Esophagus muscularis mucosa (tissue), 4 donors: Measurements from ENCODE around the gene DTD1.

Source experiments
- CTCF ChIP-seq, 3 experiments: fragments of 200-600 bp in 2 of 3; fragments of 450-650 bp in 1 of 3; sonication (generic) in 2 of 3; IDR thresholded peaks; one replicate each; pipeline ENCODE4 v1.5.1; 2017 to 2019; ENCODE audit warnings: antibody characterized with exemption in 3 of 3, mild to moderate bottlenecking in 2 of 3, moderate library complexity in 1 of 3
- EP300 ChIP-seq: sonication (generic); formaldehyde crosslinking; IDR thresholded peaks from one replicate; pipeline ENCODE4 v1.6.1; 2017; ENCODE audit warnings: antibody characterized with exemption
- POLR2A ChIP-seq: fragments of 450-650 bp; IDR thresholded peaks from one replicate; pipeline ENCODE4 v1.6.1; 2017; ENCODE audit warnings: antibody characterized with exemption, moderate library complexity, mild to moderate bottlenecking, low read depth
- POLR2AphosphoS5 ChIP-seq, 2 donors: sonication (generic); formaldehyde crosslinking; IDR thresholded peaks; one replicate each; pipeline ENCODE4 v1.6.1; 2017; ENCODE audit warnings: antibody characterized with exemption in 2 of 2

- TF ChIP-seq EP300: no peak
- no peak for TF ChIP-seq POLR2A
- TF ChIP-seq CTCF (IDR thresholded peaks at IDR 0.05): no peak
- no peak for TF ChIP-seq POLR2AphosphoS5 (IDR thresholded peaks at IDR 0.05)
Observed at GRCh38 chr20:18686696-18687095, 98.8 kb downstream of the DTD1 start.
